Sigmoid colon (tissue), 7 donors: Measurements from ENCODE around the gene CHI3L2. TPM values are rescaled to one million over a fixed set of nuclear protein-coding genes. Genes with fewer than 3 reads are reported as not detected.

Experiments
- DNase-seq: peaks from one replicate; pipeline ENCODE4 v3.0.0-alpha.2; 2019
- H3K27ac ChIP-seq, 4 donors: fragments of 200-600 bp; sonication (generic); one replicate each; pipeline ENCODE4 v1.5.1; 2016 to 2019; ENCODE audit warnings: mild to moderate bottlenecking in 1 of 4
- H3K27me3 ChIP-seq, 3 donors: fragments of 200-600 bp; sonication (generic); one replicate each; pipeline ENCODE4 v1.5.1; 2019; ENCODE audit warnings: mild to moderate bottlenecking in 1 of 3
- H3K36me3 ChIP-seq, 4 donors: fragments of 200-600 bp; sonication (generic); one replicate each; pipeline ENCODE4 v1.5.1; 2016 to 2019
- H3K4me1 ChIP-seq, 4 donors: fragments of 200-600 bp; sonication (generic); one replicate each; pipeline ENCODE4 v1.5.1; 2017 to 2019
- H3K4me3 ChIP-seq, 4 donors: fragments of 200-600 bp; sonication (generic); one replicate each; pipeline ENCODE4 v1.5.1; 2017 to 2019; ENCODE audit warnings: mild to moderate bottlenecking in 2 of 4, moderate library complexity in 1 of 4
- H3K9me3 ChIP-seq, 4 donors: fragments of 200-600 bp in 3 of 4; sonication (generic) in 3 of 4; one replicate each; pipeline versions ENCODE4 v1.5.1 to v1.6.1; 2013 to 2019
- EP300 ChIP-seq, 4 donors: sonication (generic); formaldehyde crosslinking; IDR thresholded peaks; one replicate each; pipeline ENCODE4 v1.6.1; 2017; ENCODE audit warnings: antibody characterized with exemption in 4 of 4
- POLR2A ChIP-seq, 2 donors: fragments of 450-650 bp; IDR thresholded peaks; one replicate each; pipeline ENCODE4 v1.6.1; 2016; ENCODE audit warnings: antibody characterized with exemption in 2 of 2, mild to moderate bottlenecking in 2 of 2, moderate library complexity in 2 of 2
- POLR2AphosphoS5 ChIP-seq, 4 donors: sonication (generic); formaldehyde crosslinking; IDR thresholded peaks; one replicate each; pipeline ENCODE4 v1.6.1; 2017; ENCODE audit warnings: antibody characterized with exemption in 4 of 4
- WGBS, 2 donors: extraction: QIAGEN DNeasy Blood & Tissue Kit; methylation state at CpG; one replicate each; pipeline ENCODE4 v1.1.7; 2013; 5-methylcytosine and 5-hydroxymethylcytosine counted together
- intact Hi-C: fragments of 100-400 bp; cut with DNase I; formaldehyde crosslinking; loops from one replicate; pipeline ENCODE4 v1.15.1; 2023
- polyA plus RNA-seq, 3 donors: library from polyadenylated mRNA; stranded (reverse); fragments of 200-250 nt; gene quantifications; one replicate each; pipeline ENCODE4 v1.2.3, GENCODE V29; 2013
- total RNA-seq, 4 donors: library from RNA; depleted of rRNA; stranded (reverse); fragments of >200 nt; gene quantifications; one replicate each; pipeline ENCODE4 v1.1.0, GENCODE V29; 2016
- TF ChIP-seq, protein P1 (sequence below), 4 experiments: fragments of 450-650 bp in 3 of 4; fragments of 200-600 bp in 1 of 4; IDR thresholded peaks; one replicate each; pipeline ENCODE4 v1.5.1; 2016 to 2019; ENCODE audit warnings: antibody characterized with exemption in 4 of 4, mild to moderate bottlenecking in 3 of 4, moderate library complexity in 2 of 4
- donor health status: healthy with polysubstance abuse.
- donor health status: Bipolar disorder and iron deficiency.
- donor health status: healthy.

The CHI3L2 gene
- total and polyA plus RNA-seq, 7 donors = 0.71 to 11.0 (median 2.2) TPM; not detected in 3

DNA sequence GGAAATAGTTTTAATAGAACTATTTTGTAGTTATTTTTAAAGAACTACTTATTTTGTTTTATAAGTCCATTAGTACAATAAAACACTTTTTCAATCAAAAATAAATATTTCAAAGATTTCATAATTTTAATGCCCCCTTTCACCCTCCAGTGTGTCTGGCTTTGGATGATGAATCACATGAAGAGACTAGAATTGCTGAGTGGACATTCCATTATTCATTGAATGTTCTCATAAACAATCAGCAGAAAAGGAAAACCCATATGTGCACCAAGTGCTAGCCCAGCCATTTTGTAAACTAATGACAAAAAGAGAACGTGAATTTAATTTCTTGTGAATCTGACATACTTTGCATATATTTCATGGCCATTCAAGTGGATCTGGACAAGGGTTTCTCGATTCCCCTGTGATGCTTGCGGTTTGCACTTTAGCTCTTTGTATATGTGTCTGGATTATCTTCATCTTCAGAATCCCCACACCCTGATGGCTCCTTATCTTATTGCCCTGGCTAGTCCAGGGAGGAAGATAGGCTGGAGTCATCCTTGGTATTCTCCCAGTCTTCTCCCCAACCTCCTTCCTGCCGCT lies 42.4 kb downstream of the CHI3L2 start:
- intact Hi-C loops = no loop called here
- H3K9me3 ChIP-seq = no peaks in the 10 kb centered on the region
- no peak overlapping the region for H3K4me3 ChIP-seq
- TF ChIP-seq EP300 (IDR thresholded peaks at IDR 0.05) (no peak), POLR2AphosphoS5 (IDR thresholded peaks at IDR 0.05) (no peak), POLR2A (IDR thresholded peaks at IDR 0.05) (no peak)
- TF ChIP-seq, protein P1, sequence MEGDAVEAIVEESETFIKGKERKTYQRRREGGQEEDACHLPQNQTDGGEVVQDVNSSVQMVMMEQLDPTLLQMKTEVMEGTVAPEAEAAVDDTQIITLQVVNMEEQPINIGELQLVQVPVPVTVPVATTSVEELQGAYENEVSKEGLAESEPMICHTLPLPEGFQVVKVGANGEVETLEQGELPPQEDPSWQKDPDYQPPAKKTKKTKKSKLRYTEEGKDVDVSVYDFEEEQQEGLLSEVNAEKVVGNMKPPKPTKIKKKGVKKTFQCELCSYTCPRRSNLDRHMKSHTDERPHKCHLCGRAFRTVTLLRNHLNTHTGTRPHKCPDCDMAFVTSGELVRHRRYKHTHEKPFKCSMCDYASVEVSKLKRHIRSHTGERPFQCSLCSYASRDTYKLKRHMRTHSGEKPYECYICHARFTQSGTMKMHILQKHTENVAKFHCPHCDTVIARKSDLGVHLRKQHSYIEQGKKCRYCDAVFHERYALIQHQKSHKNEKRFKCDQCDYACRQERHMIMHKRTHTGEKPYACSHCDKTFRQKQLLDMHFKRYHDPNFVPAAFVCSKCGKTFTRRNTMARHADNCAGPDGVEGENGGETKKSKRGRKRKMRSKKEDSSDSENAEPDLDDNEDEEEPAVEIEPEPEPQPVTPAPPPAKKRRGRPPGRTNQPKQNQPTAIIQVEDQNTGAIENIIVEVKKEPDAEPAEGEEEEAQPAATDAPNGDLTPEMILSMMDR (IDR thresholded peaks at IDR 0.05) = no peak
- DNase-seq = no peak
- WGBS, 2 donors = 81 to 88% methylated on average over 4 of the region's 4 CpGs
- H3K4me1 ChIP-seq = peaks cover 0 to 7% (median 0%) of the 10 kb centered on the region in 4 donors
- H3K27me3 ChIP-seq = peaks cover 6 to 31% (median 20%) of the 10 kb centered on the region in 3 donors
- H3K27ac ChIP-seq = no peak overlapping the region
- H3K36me3 ChIP-seq = no peaks in the 10 kb centered on the region

DNA sequence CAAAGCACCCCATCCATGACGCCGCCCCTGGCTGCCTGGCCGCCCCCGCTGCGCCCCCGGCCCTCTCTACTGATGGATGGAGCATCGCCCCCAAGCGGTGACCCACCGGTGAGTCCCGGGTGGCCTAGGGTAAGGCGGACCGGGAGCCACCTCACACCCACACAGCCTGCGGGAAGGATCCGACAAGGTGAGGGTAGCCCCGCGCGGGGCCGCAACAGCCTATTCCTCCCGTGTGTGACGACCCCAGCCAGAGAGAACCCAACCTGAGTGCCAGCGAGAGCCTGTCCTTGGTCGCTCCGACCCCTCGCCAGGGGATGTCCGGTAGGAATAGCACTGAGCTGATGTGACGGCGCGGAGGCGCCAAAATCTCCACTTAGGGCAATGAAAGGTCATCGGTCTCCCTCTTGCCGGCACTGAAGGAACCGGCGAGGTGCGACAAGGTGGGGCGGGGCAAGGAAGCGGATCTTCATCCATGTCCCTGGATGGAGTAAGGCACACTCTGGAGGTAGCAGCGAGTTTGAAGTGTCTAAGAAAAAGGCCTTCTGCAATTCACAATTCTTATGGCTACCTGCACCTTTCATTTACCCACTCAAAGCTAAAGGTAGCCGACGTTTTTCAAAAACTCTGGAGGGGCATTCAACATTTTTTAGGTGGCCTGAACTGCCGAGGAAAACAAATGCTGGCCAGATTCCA lies 43.4 kb downstream of the CHI3L2 start:
- H3K27me3 ChIP-seq = peaks cover 6 to 31% (median 20%) of the 10 kb centered on the region in 3 donors

DNA sequence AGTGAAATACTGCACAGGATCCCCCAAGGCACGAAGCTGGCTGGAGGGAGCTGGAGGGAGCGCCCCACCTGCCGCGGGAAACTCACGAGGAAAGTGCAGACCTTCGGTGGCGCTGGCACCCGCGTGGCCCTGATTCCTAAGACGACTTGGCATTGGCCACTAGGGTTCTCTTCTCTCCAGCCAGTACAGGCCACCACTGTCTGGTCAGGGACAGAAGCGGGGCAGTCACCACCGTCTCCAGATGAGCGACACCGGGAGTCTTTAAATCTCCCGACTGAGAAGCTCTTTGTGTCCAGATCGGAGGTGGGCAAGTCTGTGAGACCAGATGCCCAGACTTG lies 43.9 kb downstream of the CHI3L2 start:
- no peak for TF ChIP-seq POLR2AphosphoS5 (IDR thresholded peaks at IDR 0.05)
- TF ChIP-seq EP300 (IDR thresholded peaks at IDR 0.05) = no peak
- TF ChIP-seq, protein P1 (IDR thresholded peaks at IDR 0.05) = no peak
- no peak for TF ChIP-seq POLR2A (IDR thresholded peaks at IDR 0.05)
- H3K27me3 ChIP-seq = peaks cover 6 to 31% (median 20%) of the 10 kb centered on the region in 3 donors
- H3K9me3 ChIP-seq = no peaks in the 10 kb centered on the region
- no peak overlapping the region for H3K27ac ChIP-seq
- DNase-seq = no peak
- H3K36me3 ChIP-seq = no peaks in the 10 kb centered on the region
- no peak overlapping the region for H3K4me3 ChIP-seq
- H3K4me1 ChIP-seq = peaks cover 0 to 7% (median 0%) of the 10 kb centered on the region in 4 donors
- 20 to 61% methylated on average over 16 of the region's 16 CpGs for WGBS, 2 donors
- intact Hi-C loops = no loop called here

More for the DNA sequence above, 43.4 kb downstream of the CHI3L2 start:
- intact Hi-C loops = no loop called here
- Histone ChIP-seq H3K27ac (no peak overlapping the region), H3K9me3 (no peaks in the 10 kb centered on the region), H3K36me3 (no peaks in the 10 kb centered on the region), H3K4me3 (no peak overlapping the region), H3K4me1 (peaks cover 0 to 7% (median 0%) of the 10 kb centered on the region in 4 donors)
- TF ChIP-seq EP300 (IDR thresholded peaks at IDR 0.05) = no peak
- TF ChIP-seq POLR2A (IDR thresholded peaks at IDR 0.05) = no peak
- TF ChIP-seq POLR2AphosphoS5 (IDR thresholded peaks at IDR 0.05) = no peak
- TF ChIP-seq, protein P1 (IDR thresholded peaks at IDR 0.05) = no peak
- 9 to 57% methylated on average over 40 of the region's 40 CpGs for WGBS, 2 donors
- no peak for DNase-seq

DNA sequence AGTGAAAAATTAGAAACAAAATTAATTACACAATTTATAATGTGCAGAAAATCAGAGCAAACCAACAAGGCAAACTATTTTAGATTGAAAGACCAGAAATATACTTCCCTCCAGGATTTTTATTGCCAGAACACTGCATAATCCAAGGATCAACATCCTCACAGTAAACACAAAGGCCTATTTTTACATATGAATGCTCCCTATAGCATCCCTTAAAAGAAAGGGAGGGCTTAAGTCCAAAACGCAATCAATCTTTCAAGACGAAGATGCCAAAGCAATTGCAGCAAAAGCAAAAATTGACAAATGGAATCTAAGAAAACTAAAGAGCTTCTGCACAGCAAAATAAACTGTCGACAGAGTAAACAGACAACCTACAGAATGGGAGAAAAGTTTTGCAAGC lies 44.6 kb downstream of the CHI3L2 start:
- TF ChIP-seq POLR2A (IDR thresholded peaks at IDR 0.05) = no peak
- TF ChIP-seq, protein P1 (IDR thresholded peaks at IDR 0.05) = no peak
- TF ChIP-seq POLR2AphosphoS5 (IDR thresholded peaks at IDR 0.05) = no peak
- no peak for TF ChIP-seq EP300 (IDR thresholded peaks at IDR 0.05)
- H3K4me1 ChIP-seq = peaks cover 0 to 7% (median 0%) of the 10 kb centered on the region in 4 donors
- WGBS, 2 donors = 67 to 73% methylated on average over 3 of the region's 3 CpGs

More for the DNA sequence above, 44.6 kb downstream of the CHI3L2 start:
- no peak overlapping the region for H3K4me3 ChIP-seq
- H3K9me3 ChIP-seq = no peaks in the 10 kb centered on the region
- intact Hi-C loops = no loop called here
- H3K27ac ChIP-seq = no peak overlapping the region
- DNase-seq = no peak
- H3K27me3 ChIP-seq = peaks cover 6 to 31% (median 20%) of the 10 kb centered on the region in 3 donors
- no peaks in the 10 kb centered on the region for H3K36me3 ChIP-seq
